ENCODE results near the gene FBF1. TPM values are rescaled to one million over a fixed set of nuclear protein-coding genes. Genes with fewer than 3 reads are reported as not detected.

Gene FBF1
- total and polyA plus RNA-seq, 2 of the 8 experiments (the other 6 are each of a cell fraction or from before 2014, with no cell fraction given), result 8.1 to 13.1 TPM

DNA sequence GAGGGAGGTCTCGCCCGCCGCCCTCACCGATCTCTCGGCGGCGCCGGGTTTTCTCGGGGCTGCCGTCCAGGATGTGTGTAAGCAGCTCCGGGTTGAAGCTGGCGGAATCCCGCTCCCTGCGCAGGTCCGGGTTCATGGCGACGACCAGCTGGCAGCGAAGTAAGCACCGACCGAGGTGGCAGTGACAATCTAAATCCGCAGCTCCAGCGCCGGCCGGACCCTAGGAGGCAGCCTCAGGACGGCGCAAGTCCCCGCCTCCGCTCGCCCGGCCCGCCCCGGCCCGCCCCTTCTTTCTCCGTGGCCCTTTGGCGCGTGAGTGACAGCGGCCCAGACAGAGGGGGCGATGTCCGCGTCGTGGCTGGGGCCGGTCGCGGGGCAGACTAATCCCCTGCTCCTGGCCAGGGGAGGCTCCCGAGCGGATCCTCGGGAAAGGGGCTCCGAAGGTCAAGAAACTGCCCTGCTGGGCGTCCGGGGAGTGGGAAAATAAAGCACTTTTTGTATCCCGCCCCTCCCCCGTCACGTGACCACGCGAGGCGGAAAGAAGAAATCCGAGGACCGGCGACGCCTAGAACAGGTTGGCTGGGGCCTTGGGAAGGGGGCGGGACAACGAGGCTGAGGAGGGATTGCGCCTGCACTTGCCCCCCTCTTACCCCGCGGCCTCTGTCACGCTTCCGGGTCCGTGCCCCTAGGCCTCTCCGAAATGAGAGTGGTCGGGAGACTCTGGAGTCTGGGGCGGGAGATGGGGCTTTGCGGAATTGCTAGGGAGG lies 38.3 kb upstream of the FBF1 start, which contains the start of the genes ACOX1 and TEN1:
ACOX1 (minus strand) TSS at position 229 of the 767 bp plus-strand sequence; CDS start at position 136, 93 bp downstream.
TEN1 (plus strand) TSS at position 303 of the 767 bp plus-strand sequence. CDS start 6,953 bp downstream, outside the sequence.
- H3K18ac ChIP-seq (ENCODE audit: extremely low read depth, low read length), result peak within 1 kb of the TSS; percentile 89
- 1% methylated on average over 51 of the region's 72 CpGs; no CpG with 5 or more reads in 1 of the 2 experiments for WGBS, 2 experiments (ENCODE audit: extremely low coverage in 1 of 2, insufficient coverage in 1 of 2, insufficient read length in 1 of 2, insufficient replicate concordance in 2 of 2, low coverage in 1 of 2, low lambda C conversion rate in 2 of 2, missing lambda C conversion rate in 1 of 2)
- TF ChIP-seq RNF2 (IDR thresholded peaks at IDR 0.05; ENCODE audit: borderline replicate concordance, low read depth, low read length, missing control alignments, poor library complexity, severe bottlenecking), result no peak
- TF ChIP-seq CHD1 (IDR thresholded peaks at IDR 0.05; ENCODE audit: low read depth, low read length), result no peak
- TF ChIP-seq BCL11A (IDR thresholded peaks at IDR 0.05; ENCODE audit: low read depth in 2 of 2, low read length in 2 of 2), result no peak
- TF ChIP-seq TAF1 (IDR thresholded peaks at IDR 0.05; ENCODE audit: low read depth, low read length), result peak; percentile 78
- no peak for TF ChIP-seq TCF12 (IDR thresholded peaks at IDR 0.05; ENCODE audit: low read depth, low read length)
- TF ChIP-seq, protein P1, sequence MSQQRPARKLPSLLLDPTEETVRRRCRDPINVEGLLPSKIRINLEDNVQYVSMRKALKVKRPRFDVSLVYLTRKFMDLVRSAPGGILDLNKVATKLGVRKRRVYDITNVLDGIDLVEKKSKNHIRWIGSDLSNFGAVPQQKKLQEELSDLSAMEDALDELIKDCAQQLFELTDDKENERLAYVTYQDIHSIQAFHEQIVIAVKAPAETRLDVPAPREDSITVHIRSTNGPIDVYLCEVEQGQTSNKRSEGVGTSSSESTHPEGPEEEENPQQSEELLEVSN (IDR thresholded peaks at IDR 0.05), result no peak; the same call in 1 of the 2 replicates
- no peak for TF ChIP-seq HDAC6 (IDR thresholded peaks at IDR 0.05; ENCODE audit: low read depth, low read length)
- no peak for TF ChIP-seq RXRA (IDR thresholded peaks at IDR 0.05; ENCODE audit: insufficient read depth, low read depth, low read length)
- no peak for TF ChIP-seq CEBPB (IDR thresholded peaks at IDR 0.05; ENCODE audit: low read depth, low read length)
- TF ChIP-seq SIX5 (IDR thresholded peaks at IDR 0.05; ENCODE audit: low read depth, low read length), result no peak
- peak; percentile 66 for TF ChIP-seq CREB1 (IDR thresholded peaks at IDR 0.05)

More for the DNA sequence above, 38.3 kb upstream of the FBF1 start, which contains the start of the genes ACOX1 and TEN1:
- H4K20me1 ChIP-seq (replicated peaks in 1 of 2; ENCODE audit: control insufficient read depth in 1 of 2, insufficient read depth in 2 of 2, low read length in 2 of 2), result no peaks in the 10 kb centered on the region
- H4K91ac ChIP-seq (replicated peaks; ENCODE audit: insufficient read length, low read length), result peak within 1 kb of the TSS; percentile 92
- peak within 1 kb of the TSS; percentile 98 for H4K8ac ChIP-seq (ENCODE audit: extremely low read depth, insufficient read depth, low read length)
- H3K23me2 ChIP-seq (ENCODE audit: low read depth, low read length), result peaks cover 8% of the 10 kb centered on the region; the same call in 1 of the 2 replicates
- no peaks in the 10 kb centered on the region for H3K27me3 ChIP-seq (replicated peaks in 1 of 4; ENCODE audit: control insufficient read depth in 3 of 4, extremely low read depth in 1 of 4, insufficient read depth in 3 of 4, low read length in 3 of 4)
- H3K9me3 ChIP-seq (ENCODE audit: insufficient read depth in 2 of 2, low read depth in 1 of 2, low read length in 1 of 2), result no peaks in the 10 kb centered on the region
- H2BK20ac ChIP-seq (ENCODE audit: low read length), result no peak within 1 kb of the TSS
- DNase-seq (ENCODE audit: low read depth in 1 of 2, low spot score in 2 of 2) (peak; percentile 88 to 94), FAIRE-seq (no peak)
- ChIA-PET CTCF (ENCODE audit: partially characterized antibody) (interaction anchor here (0.8 to 1.7 kb wide), 4 partner anchors 17 to 75 kb away, joined by 3 to 4 read pairs (median 3); partner anchors contain the start of gene MRPL38), POLR2A (ENCODE audit: partially characterized antibody) (interaction anchor here (0.7 to 1.5 kb wide), 6 partner anchors 9 to 374 kb away, joined by 3 to 7 read pairs (median 4); partner anchors contain the start of gene FBF1)
- H3K56ac ChIP-seq (replicated peaks; ENCODE audit: insufficient read length, low read depth, low read length), result peak within 1 kb of the TSS; percentile 86
- H3K4me1 ChIP-seq (replicated peaks in 1 of 4; ENCODE audit: control insufficient read depth in 3 of 4, insufficient read depth in 4 of 4, low read length in 3 of 4), result peaks cover 4 to 11% (median 10%) of the 10 kb centered on the region in 4 experiments; a peak in 6 of 7 replicates
- peaks cover 0 to 11% (median 0%) of the 10 kb centered on the region in 4 experiments; a peak in 1 of 8 replicates for H3K36me3 ChIP-seq (ENCODE audit: control insufficient read depth in 2 of 4, insufficient read depth in 4 of 4, low read length in 3 of 4)
- H4K5ac ChIP-seq (ENCODE audit: insufficient read length, low read depth, low read length), result peak within 1 kb of the TSS; percentile 94
- peaks cover 0 to 35% of the 10 kb centered on the region in 2 experiments; a peak in 3 of 4 replicates for H3K79me2 ChIP-seq (ENCODE audit: control insufficient read depth in 1 of 2, insufficient read depth in 2 of 2, low read length in 2 of 2)
- H3K27ac ChIP-seq (ENCODE audit: low read depth, low read length), result peak within 1 kb of the TSS; percentile 93
- H3K79me1 ChIP-seq (ENCODE audit: low read depth, low read length), result 0 out of 2 replicates have a peak, but pooled peaks cover 3% of the 10 kb centered on the region
- H3K23ac ChIP-seq (ENCODE audit: insufficient read length), result no peak within 1 kb of the TSS
- peak within 1 kb of the TSS; percentile 72 to 88 (median 86) for H3K4me3 ChIP-seq (ENCODE audit: extremely low read depth in 1 of 4, insufficient read depth in 2 of 4, low read depth in 3 of 4, low read length in 4 of 4)
- peak within 1 kb of the TSS; percentile 52 to 86 (median 83) for H3K9ac ChIP-seq (replicated peaks in 1 of 4; ENCODE audit: extremely low read depth in 1 of 4, low read depth in 3 of 4, low read length in 3 of 4)
- peak within 1 kb of the TSS; percentile 92 to 94 for H3K4me2 ChIP-seq (ENCODE audit: insufficient read depth in 1 of 2, low read depth in 2 of 2, low read length in 2 of 2)
- peak within 1 kb of the TSS; percentile 31 for H2AFZ ChIP-seq (ENCODE audit: low read length)
- peak within 1 kb of the TSS; percentile 64 for H2BK12ac ChIP-seq (ENCODE audit: low read depth, low read length)
- H3K14ac ChIP-seq (ENCODE audit: insufficient read length), result no peak within 1 kb of the TSS
- 0 out of 2 replicates have a peak within 1 kb of the TSS, but pooled peaks have one; percentile 18 for H2BK15ac ChIP-seq (ENCODE audit: low read length)
- peak within 1 kb of the TSS; percentile 63 for H3K4ac ChIP-seq (replicated peaks; ENCODE audit: insufficient read length, low read depth, low read length)
- H2BK5ac ChIP-seq (ENCODE audit: low read depth, low read length), result peak within 1 kb of the TSS; percentile 94
- H2AK5ac ChIP-seq (ENCODE audit: low read depth, low read length), result peak within 1 kb of the TSS; percentile 17
- peak within 1 kb of the TSS; percentile 38 for H2BK120ac ChIP-seq (replicated peaks; ENCODE audit: low read depth, low read length)
